GM19043 (cell line): ENCODE measurements around the gene TKTL2.
"Not testable (repeated sequence)": the region's sequence is repeated elsewhere in the genome, so short reads cannot be mapped to it uniquely, and the experiment has no call there.

Source experiments
- ATAC-seq: cut with Tn5 transposase; IDR thresholded peaks from one replicate; pipeline ENCODE4 v1.9.1; 2021; ENCODE audit warnings: low read depth; ENCODE audit not compliant: unreplicated experiment

Gene TKTL2

DNA sequence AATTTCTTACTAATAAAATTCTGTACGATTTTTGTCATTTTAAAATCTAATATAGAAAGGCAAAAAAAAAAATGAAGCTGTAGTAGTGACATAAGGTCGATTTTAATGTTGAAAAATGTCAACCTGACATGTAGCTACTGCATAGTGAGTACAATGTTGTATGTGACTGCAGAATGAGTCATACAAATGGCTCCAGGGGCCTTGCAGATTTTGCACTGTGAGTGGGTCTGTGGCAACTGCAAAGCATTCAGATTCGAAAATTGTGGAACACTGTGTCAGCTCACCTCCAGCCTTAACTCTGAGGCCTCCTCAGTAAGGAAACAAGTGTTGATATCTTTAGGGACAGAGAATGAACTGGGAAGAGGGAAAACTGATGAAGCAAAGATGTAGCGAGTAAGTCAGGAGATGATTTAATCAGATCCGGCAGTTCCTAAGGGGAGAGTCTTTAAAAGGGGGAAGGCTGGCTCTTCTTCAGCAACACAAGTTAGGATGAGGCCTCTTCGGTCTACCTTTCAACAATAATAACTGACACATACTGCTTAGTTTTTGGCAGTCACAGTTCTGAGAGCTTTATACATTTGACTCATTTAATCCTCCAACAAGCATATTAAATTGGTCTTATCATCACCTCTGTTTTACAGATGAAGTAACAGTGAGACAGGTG, 24.9 kb downstream of the TKTL2 start:
- ATAC-seq: no peak

DNA sequence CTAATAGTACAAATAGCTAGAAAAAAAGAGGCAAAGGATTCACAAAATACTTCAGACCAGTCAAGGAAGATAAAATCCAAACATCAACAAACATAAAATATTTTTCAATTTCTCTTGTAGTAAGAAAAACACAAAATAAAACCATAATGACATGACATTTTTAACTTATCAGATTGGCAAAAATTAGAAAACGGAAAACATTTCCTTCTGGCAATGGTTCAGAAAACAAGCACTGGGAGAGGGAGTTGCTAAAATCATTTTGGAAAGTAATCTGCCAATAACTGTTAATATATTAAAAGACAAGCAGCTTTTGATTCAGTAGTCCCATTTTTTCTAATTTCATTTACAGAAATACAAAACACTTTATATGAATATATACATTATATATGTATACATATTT, 26.1 kb downstream of the TKTL2 start:
- ATAC-seq: no peak

DNA sequence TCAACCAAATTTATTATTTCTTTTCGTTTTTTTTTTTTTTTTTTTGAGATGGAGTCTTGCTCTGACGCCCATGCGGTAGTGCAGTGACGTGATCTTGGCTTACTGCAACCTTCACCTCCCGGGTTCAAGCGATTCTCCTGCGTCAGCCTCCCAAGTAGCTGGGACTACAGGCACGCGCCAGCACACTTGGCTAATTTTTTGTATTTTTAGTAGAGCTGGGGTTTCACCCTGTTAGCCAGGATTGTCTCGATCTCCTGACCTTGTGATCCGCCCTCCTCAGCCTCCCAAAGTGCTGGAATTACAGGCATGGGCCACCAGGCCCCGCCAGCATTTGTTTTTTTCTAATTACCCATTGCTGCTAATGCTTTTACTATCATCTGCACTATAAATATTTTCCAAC, 26.5 kb downstream of the TKTL2 start:
- not testable (repeated sequence) for ATAC-seq

DNA sequence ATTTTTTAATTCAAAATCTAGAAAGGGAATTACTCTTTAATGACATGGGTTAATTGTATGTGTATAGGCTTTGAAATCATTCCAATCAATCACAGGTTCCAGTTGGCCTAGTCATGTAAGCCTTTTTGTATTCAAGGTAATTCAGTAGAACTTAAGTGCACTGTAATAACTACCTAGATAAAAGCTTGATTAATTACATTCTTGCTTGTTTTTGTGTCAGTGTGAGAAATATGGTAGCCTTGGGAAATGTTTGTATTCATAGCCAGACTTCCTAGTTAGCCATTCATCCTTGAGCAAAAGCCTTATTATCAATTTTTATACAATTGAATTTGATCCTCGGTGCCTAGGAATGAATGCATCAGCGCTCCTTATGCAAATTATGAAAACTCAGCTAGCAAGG, 33.5 kb downstream of the TKTL2 start:
- no peak for ATAC-seq
